Transverse colon (tissue), 4 donors: ENCODE data around the gene DPPA4. TPM values are rescaled to one million over a fixed set of nuclear protein-coding genes. Genes with fewer than 3 reads are reported as not detected.
"Not testable (repeated sequence)": the region's sequence is repeated elsewhere in the genome, so short reads cannot be mapped to it uniquely, and the experiment has no call there.

Experiments used
- DNase-seq: peaks from one replicate; pipeline ENCODE4 v3.0.0-alpha.2; 2019
- H3K27ac ChIP-seq, 4 donors: fragments of 200-600 bp; sonication (generic); 2 replicates each; pipeline ENCODE4 v1.5.1; 2016 to 2018; ENCODE audit warnings: inconsistent platforms in 4 of 4
- H3K27me3 ChIP-seq: fragments of 200-600 bp; sonication (generic); 2 replicates; pipeline ENCODE4 v1.5.1; 2017; ENCODE audit warnings: inconsistent platforms
- H3K36me3 ChIP-seq, 4 donors: fragments of 200-600 bp; sonication (generic); 2 replicates each; pipeline ENCODE4 v1.5.1; 2017 to 2019; ENCODE audit warnings: inconsistent platforms in 4 of 4
- H3K4me1 ChIP-seq, 4 donors: fragments of 200-600 bp; sonication (generic); 2 replicates each; pipeline ENCODE4 v1.5.1; 2017 to 2020; ENCODE audit warnings: inconsistent platforms in 4 of 4
- H3K4me3 ChIP-seq, 4 donors: fragments of 200-600 bp; sonication (generic); 1 replicate in 1 of 4; 2 replicates in 3 of 4; pipeline versions ENCODE4 v1.5.1 to v1.6.1; 2017 to 2019; ENCODE audit warnings: inconsistent platforms in 4 of 4
- H3K9me3 ChIP-seq, 2 donors: fragments of 200-600 bp; sonication (generic); 2 replicates each; pipeline ENCODE4 v1.5.1; 2017 to 2019; ENCODE audit warnings: inconsistent platforms in 2 of 2
- CTCF ChIP-seq, 5 experiments: fragments of 200-600 bp in 3 of 5; fragments of 450-650 bp in 2 of 5; sonication (generic) in 3 of 5; IDR thresholded peaks; 1 replicate in 2 of 5; 2 replicates in 3 of 5; pipeline ENCODE4 v1.5.1; 2016 to 2017; ENCODE audit warnings: antibody characterized with exemption in 5 of 5, inconsistent platforms in 3 of 5, mild to moderate bottlenecking in 2 of 5, moderate library complexity in 1 of 5
- EP300 ChIP-seq: sonication (generic); formaldehyde crosslinking; IDR thresholded peaks from one replicate; pipeline ENCODE4 v1.6.1; 2017; ENCODE audit warnings: antibody characterized with exemption, low read depth
- POLR2A ChIP-seq: fragments of 450-650 bp; IDR thresholded peaks from one replicate; pipeline ENCODE4 v1.6.1; 2016; ENCODE audit warnings: antibody characterized with exemption, mild to moderate bottlenecking, moderate library complexity
- POLR2AphosphoS5 ChIP-seq, 3 donors: sonication (generic); formaldehyde crosslinking; IDR thresholded peaks; one replicate each; pipeline ENCODE4 v1.6.1; 2016; ENCODE audit warnings: antibody characterized with exemption in 3 of 3
- WGBS, 2 donors: methylation state at CpG; one replicate each; pipeline ENCODE4 v1.1.5; 2018; ENCODE audit warnings: low coverage in 1 of 2; 5-methylcytosine and 5-hydroxymethylcytosine counted together
- in situ Hi-C, 4 donors: fragments of 200-750 bp; cut with MboI; loops; one replicate each; pipeline versions ENCODE4 v1.15.0 to v1.15.1; 2017; ENCODE audit warnings: low sequenced_read_pairs in 3 of 4, low pct_ligation_motif_present in 1 of 4, low pct_unique_long_range_greater_than_20kb in 1 of 4
- intact Hi-C: fragments of 100-400 bp; cut with DNase I; formaldehyde crosslinking; loops from one replicate; pipeline ENCODE4 v1.15.1; 2023; ENCODE audit warnings: low total_unique reads
- total RNA-seq, 4 donors: library from RNA; depleted of rRNA; stranded (reverse); fragments of >200 nt; gene quantifications; one replicate each; pipeline ENCODE4 v1.1.0, GENCODE V29; 2016

DPPA4 gene
- total RNA-seq, 4 donors from 2014 or later = not detected

- Histone ChIP-seq H3K36me3 (no peaks in the 10 kb centered on the region), H3K27me3 (no peaks in the 10 kb centered on the region), H3K9me3 (no peaks in the 10 kb centered on the region), H3K4me1 (no peaks in the 10 kb centered on the region), H3K4me3 (no peak overlapping the region), H3K27ac (no peak overlapping the region)
- no peak for TF ChIP-seq CTCF (IDR thresholded peaks at IDR 0.05)
- TF ChIP-seq EP300 = no peak
- TF ChIP-seq POLR2A = no peak
- no peak for TF ChIP-seq POLR2AphosphoS5 (IDR thresholded peaks at IDR 0.05)
- 91% methylated on average over 3 of the region's 3 CpGs; no CpG with 5 or more reads in 1 of the 2 donors for WGBS, 2 donors
- in situ Hi-C loops = no loop called here
- intact Hi-C loops = no loop called here
- no peak for DNase-seq
These were observed 38.6 kb upstream of the DPPA4 start for GRCh38 chr3:109375975-109376374.

- H3K27ac ChIP-seq, intact Hi-C loops, H3K4me1 ChIP-seq, H3K9me3 ChIP-seq, H3K4me3 ChIP-seq, DNase-seq, H3K36me3 ChIP-seq, H3K27me3 ChIP-seq, in situ Hi-C loops: not testable (repeated sequence)
- 69 to 82% methylated on average over 2 to 4 of the region's 4 CpGs for WGBS, 2 donors
These were observed 37.1 kb upstream of the DPPA4 start for GRCh38 chr3:109374434-109374833.

GRCh38 chr3:109373933-109374332, 36.6 kb upstream of the DPPA4 start:
- Histone ChIP-seq H3K27me3 (no peaks in the 10 kb centered on the region), H3K9me3 (no peaks in the 10 kb centered on the region), H3K36me3 (no peaks in the 10 kb centered on the region), H3K27ac (no peak overlapping the region), H3K4me1 (no peaks in the 10 kb centered on the region), H3K4me3 (no peak overlapping the region)
- no peak for DNase-seq
- in situ Hi-C loops (no loop called here), intact Hi-C loops (no loop called here)
- TF ChIP-seq POLR2A (no peak), POLR2AphosphoS5 (IDR thresholded peaks at IDR 0.05) (no peak), EP300 (no peak), CTCF (IDR thresholded peaks at IDR 0.05) (no peak)
- whole genome bisulfite sequencing, 2 donors = 67 to 70% methylated on average over 2 of the region's 2 CpGs

GRCh38 chr3:109372639-109373038, 35.3 kb upstream of the DPPA4 start:
- intact Hi-C loops (no loop called here), in situ Hi-C loops (no loop called here)
- Histone ChIP-seq H3K27me3 (no peaks in the 10 kb centered on the region), H3K4me1 (no peaks in the 10 kb centered on the region), H3K9me3 (no peaks in the 10 kb centered on the region), H3K36me3 (no peaks in the 10 kb centered on the region), H3K27ac (no peak overlapping the region), H3K4me3 (no peak overlapping the region)
- TF ChIP-seq EP300 (no peak), POLR2AphosphoS5 (IDR thresholded peaks at IDR 0.05) (no peak), CTCF (IDR thresholded peaks at IDR 0.05) (no peak), POLR2A (no peak)
- DNase-seq = no peak

GRCh38 chr3:109369510-109369909, 32.2 kb upstream of the DPPA4 start:
- in situ Hi-C loops = no loop called here
- Histone ChIP-seq H3K27ac (no peak overlapping the region), H3K9me3 (no peaks in the 10 kb centered on the region), H3K27me3 (no peaks in the 10 kb centered on the region), H3K4me3 (no peak overlapping the region), H3K4me1 (no peaks in the 10 kb centered on the region), H3K36me3 (no peaks in the 10 kb centered on the region)
- 69 to 78% methylated on average over 2 of the region's 2 CpGs for WGBS, 2 donors
- TF ChIP-seq POLR2A (no peak), CTCF (IDR thresholded peaks at IDR 0.05) (no peak), POLR2AphosphoS5 (IDR thresholded peaks at IDR 0.05) (no peak), EP300 (no peak)
- no peak for DNase-seq
- intact Hi-C loops = no loop called here
